SHP77 treated with DMSO at 0.1 percent for 48 hours (cell line): Measurements from ENCODE around the gene BIVM.

Experiments used
- DNase-seq: peaks from one replicate; lab custom pipeline; 2025; lab: John Stamatoyannopoulos, UW

The BIVM gene

DNA sequence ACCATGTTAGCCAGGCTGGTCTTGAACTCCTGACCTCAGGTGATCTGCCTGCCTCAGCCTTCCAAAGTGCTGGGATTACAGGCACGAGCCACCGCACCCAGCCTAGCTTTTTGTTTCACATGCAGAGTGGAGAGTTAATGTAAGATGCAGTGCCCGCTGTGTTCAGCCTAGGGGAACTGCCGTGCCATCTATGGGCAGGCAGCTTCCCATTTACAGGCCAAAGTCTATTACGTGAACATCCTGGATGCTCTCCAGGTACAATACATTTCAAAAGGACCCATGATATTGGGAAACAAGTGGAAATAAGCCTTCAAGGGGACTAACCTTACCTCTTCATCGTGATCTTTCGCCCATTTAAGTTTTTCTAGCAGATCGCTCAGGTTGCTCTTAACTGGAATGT lies 10.2 kb upstream of the BIVM start:
- DNase-seq: no peak

DNA sequence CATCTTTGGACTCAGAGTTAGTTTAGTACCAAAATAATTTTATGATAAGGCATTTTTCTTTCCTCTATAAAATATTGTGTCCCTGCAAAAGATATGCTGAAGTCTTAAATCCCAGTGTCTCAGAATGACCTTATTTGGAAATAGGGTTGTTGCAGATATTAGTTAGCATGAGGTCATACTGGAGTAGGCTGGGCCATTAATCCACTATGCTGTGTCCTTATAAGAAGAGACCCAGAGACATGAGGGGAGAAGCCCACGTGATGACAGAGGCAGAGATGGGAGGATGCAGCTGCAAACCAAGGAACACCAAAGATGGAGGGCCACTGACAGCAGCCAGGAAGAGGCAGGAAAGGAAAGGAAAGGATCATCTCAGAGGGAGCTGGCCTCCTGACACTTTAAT lies 6.5 kb upstream of the BIVM start:
- no peak for DNase-seq

DNA sequence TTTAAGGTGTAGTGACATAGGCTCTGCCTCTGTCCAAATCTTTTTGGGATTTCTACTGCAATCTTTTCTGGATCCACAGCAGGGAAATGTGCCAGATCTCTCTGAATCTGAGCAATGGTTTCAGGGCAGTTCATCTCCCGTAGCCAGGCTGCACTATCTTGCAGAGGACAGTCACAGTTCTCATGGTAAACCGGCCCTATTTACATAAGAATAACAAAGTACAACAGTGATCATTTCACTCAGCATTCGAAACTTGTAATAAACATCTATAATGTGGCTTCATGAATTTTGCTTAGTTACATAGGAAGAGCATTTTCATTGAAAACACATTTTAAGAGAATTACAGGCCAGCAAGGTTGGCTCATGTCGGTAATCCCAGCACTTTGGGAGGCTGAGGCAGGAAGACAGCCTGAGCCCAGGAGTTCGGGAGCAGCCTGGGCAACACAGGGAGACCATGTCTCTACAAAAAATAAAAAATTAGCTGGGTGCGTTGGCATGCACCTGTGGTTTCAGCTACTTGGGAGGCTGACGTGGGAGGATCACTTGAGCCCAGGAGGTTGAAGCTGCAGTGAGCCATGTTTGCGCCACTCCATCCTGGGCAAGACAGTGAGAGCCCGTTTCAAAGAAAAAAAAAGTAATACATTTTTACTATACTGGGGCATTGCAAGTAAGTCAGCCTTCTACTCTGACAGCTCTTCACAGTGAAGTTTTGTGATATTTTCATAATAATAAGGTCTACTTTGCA lies 5.1 kb upstream of the BIVM start:
- DNase-seq: no peak

- DNase-seq: peak; percentile 30
These were observed 666 bp downstream of the BIVM start for GRCh38 chr13:102799426-102800144.

GRCh38 chr13:102800145-102801041 lies 1.5 kb downstream of the BIVM start:
- peak; percentile 40 for DNase-seq

- DNase-seq: no peak
These were observed 6.8 kb downstream of the BIVM start for GRCh38 chr13:102805680-102806079.

DNA sequence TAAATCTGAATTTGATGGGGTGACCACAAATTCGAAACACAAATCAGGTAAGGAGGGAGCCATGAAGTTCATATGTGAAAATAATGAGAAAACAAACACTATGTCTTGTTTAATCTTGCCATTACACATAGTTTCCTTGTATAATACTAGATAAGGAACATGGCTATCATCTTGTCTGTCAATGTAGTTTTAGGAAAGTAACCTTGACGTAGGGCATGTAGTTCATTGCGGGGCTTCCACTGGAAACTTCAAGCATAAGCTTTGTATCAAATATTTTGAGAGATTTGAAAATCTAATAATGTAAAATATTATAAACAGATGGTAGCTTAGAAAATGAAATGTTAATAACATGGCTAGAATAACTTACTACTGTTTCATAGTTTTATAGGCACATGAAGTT lies 8.8 kb downstream of the BIVM start:
- no peak for DNase-seq

DNA sequence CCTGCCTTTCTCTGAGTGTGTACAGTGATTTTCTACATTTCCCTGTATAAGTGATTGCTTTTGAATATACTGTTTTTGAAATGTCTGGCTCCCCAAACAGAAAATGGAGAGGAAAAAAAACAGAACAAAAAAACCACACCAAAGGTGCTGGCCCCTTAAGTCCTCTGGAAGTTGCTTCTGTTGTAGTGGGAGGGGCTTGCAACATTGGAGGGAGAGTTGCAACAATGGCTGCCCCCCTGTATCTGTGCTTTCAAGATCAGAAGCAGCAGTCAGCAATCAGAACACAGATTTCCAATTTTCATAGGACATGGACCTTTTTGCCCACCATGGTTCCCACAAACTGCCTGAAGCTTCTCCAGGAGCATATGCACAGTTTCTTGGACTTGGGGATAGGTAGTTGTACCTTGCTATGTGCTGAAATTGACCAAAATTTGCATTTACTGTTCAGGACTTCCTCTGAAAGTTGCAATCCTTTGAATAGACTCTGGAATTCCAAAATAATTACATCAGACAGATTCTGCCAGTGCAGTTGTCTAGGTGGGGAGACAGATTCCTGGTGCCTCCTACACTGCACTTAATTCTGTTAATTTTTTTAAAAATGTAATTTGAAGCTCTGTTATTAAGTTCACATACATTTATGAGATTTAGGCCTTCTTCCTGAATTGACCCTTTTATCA lies 13.8 kb downstream of the BIVM start:
- no peak for DNase-seq

DNA sequence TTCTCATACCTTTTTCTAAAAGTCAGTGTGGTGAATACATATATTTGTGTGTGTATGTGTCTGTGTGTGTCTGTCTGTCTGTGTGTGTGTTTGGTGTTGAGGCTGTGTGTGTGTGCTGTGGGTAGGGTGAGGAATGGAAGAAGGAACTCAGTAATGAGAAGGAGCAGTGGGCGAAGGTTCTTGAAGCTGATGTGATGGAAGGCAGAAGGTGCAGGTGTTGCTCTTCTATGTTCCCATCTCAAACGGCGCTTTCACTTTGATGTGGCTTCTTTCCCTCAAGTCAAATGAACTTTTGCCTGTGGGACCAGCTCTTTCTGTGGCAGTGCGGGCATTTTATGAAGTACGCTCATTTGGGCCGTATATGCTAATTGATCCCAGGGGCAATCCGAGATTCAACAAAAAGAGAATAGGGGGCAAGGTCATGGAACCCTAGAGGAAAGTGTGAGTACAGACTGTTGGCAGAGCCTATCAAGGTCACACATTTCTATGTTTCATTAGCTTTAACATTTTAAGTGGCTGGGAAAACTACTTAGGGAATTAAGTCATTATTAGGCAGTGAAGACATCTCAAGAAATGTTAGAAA lies 15.2 kb downstream of the BIVM start:
- no peak for DNase-seq

- DNase-seq: no peak
These were observed 15.9 kb downstream of the BIVM start for GRCh38 chr13:102814793-102815192.

- no peak for DNase-seq
These were observed 16.9 kb downstream of the BIVM start for GRCh38 chr13:102815788-102816187.

DNA sequence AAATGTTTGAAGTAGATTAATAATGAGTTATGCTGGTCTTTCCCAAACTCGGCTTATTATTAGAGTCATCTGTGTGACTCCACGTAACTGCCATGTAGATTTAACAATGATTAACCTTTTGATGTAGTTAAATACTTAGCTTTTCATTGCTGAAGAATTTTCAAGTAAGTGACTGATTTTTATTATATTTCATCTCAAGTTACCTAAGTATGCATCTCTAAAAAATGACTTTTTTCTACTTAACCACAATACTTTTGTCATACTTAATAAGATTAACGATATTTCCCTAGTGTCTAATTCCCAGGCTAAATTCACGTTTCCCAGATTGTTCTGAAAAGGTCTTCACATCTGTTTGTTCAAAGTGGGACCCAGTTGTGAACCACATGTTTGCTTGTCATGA lies 17.8 kb downstream of the BIVM start:
- DNase-seq: no peak

- DNase-seq: no peak
These were observed 18.3 kb downstream of the BIVM start for GRCh38 chr13:102817241-102817640.

GRCh38 chr13:102817907-102818306 lies 19.0 kb downstream of the BIVM start:
- DNase-seq: no peak

- DNase-seq: no peak
These were observed 26.5 kb downstream of the BIVM start for GRCh38 chr13:102825400-102825799.

GRCh38 chr13:102825921-102826706 lies 27.2 kb downstream of the BIVM start:
- DNase-seq: no peak

GRCh38 chr13:102830646-102831045 lies 31.7 kb downstream of the BIVM start:
- DNase-seq: no peak

DNA sequence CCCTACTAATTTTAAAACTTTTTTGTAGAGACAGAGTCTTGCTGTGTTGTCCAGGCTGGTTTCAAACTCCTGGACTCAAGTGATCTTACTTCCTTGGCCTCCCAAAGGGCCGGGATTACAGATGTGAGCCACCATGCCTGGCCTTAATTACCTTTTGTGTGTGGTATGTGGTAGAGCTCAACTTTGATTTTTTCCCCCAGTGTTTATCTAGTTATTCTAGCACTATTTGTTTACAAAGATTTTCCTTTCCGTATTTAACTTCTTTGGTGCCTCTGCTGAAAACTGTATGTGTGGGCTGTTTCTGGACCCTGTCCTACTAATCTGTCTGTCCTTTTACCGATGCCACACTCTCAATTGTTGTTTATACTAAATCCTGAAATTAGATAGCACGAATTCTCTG lies 37.6 kb downstream of the BIVM start:
- DNase-seq: no peak

DNA sequence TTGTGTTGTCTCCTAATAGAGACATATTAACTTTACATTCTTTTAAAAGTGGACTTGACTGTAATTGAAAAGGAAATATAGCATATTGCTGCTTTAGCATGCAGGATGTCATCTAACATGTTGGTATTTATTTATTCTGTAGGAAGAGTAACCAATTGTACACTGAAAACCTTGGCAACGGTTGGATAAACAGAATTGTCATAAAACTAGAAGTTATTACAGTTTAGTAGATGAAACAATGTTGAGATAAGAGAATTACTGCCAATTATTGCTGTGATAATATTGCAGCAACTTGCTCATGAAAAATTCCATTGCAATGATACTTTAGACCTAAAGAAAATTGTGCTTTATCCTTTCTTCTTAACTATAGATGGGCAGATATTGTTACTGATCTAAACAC lies 39.4 kb downstream of the BIVM start:
- DNase-seq: no peak

GRCh38 chr13:102838982-102839381 lies 40.1 kb downstream of the BIVM start:
- DNase-seq: no peak

DNA sequence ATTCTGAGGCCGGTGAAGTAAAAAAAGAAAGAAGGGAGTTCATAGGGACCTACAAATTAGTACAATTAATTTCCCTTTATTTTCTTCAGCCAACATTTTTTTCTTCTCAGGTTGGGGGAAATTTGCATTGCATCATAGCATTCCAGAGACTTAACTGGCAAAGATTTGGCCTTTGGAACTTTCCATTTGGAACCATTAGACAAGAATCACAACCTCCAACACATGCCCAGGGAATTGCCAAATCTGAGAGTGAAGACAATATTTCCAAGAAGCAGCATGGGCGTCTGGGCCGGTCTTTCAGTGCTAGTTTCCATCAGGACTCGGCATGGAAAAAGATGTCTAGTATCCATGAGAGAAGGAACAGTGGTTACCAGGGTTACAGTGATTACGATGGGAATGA lies 40.5 kb downstream of the BIVM start:
- DNase-seq: no peak
